A549 (cell line): Measurements from ENCODE around the gene CDKN1C. TPM values are rescaled to one million over a fixed set of nuclear protein-coding genes. Genes with fewer than 3 reads are reported as not detected.

Source experiments
- ATAC-seq, 2 experiments: fragments of 200-7000 bp in 1 of 2; fragments of >200 bp in 1 of 2; cut with Nextera tagmentation in 1 of 2; cut with Tn5 transposase in 1 of 2; 3 replicates each; pipeline versions ENCODE4 v1.8.0 to v1.9.1; 2018 to 2020; ENCODE audit warnings: mild to moderate bottlenecking in 1 of 2, moderate library complexity in 1 of 2
- CTCF ChIA-PET: fragments of 300-600 bp; sonication (Branson Sonifier 250); formaldehyde crosslinking; extraction: SDS; loops from one replicate; lab custom pipeline; 2021; ENCODE audit warnings: antibody characterized with exemption, inconsistent platforms; lab: Yijun Ruan, JAX
- POLR2A ChIA-PET: fragments of 350-600 bp; formaldehyde crosslinking; extraction: SDS; loops from one replicate; lab custom pipeline; 2021; ENCODE audit warnings: antibody characterized with exemption, inconsistent platforms; lab: Yijun Ruan, JAX
- DNase-seq, 2 experiments: peaks; one replicate each; pipeline versions ENCODE4 v3.0.0 to v3.0.0-alpha.2; 2011 to 2016; ENCODE audit warnings: low read depth in 1 of 2, low spot score in 1 of 2
- FAIRE-seq: peaks from 2 replicates; lab custom pipeline; 2011; peaks lifted over from hg19 to GRCh38; lab: Jason Lieb, UNC
- H3K27ac ChIP-seq, 2 experiments: fragments of >200 bp; sonication (Bioruptor Twin); formaldehyde crosslinking; 3 replicates each; pipeline ENCODE4 v1.5.1; 2016 to 2017
- H3K4me1 ChIP-seq: fragments of >200 bp; sonication (Bioruptor Twin); formaldehyde crosslinking; 3 replicates; pipeline ENCODE4 v1.6.1; 2016
- H3K4me2 ChIP-seq: fragments of >200 bp; sonication (Bioruptor Twin); formaldehyde crosslinking; 3 replicates; pipeline ENCODE4 v1.6.1; 2016
- H3K4me3 ChIP-seq: fragments of >200 bp; sonication (Bioruptor Twin); formaldehyde crosslinking; 3 replicates; pipeline ENCODE4 v1.5.1; 2016
- H3K9me3 ChIP-seq: fragments of >200 bp; sonication (Bioruptor Twin); formaldehyde crosslinking; 3 replicates; pipeline ENCODE4 v1.6.1; 2016
- CBX2 ChIP-seq: fragments of 200-600 bp; sonication (generic); IDR thresholded peaks from 2 replicates; pipeline ENCODE4 v1.6.1; 2016; ENCODE audit warnings: low read depth, mild to moderate bottlenecking, borderline replicate concordance
- CHD4 ChIP-seq: fragments of 200-600 bp; sonication (generic); IDR thresholded peaks from 2 replicates; pipeline ENCODE4 v1.6.1; 2016; ENCODE audit warnings: antibody characterized with exemption, mild to moderate bottlenecking, borderline replicate concordance
- EHF ChIP-seq: fragments of 250-450 bp; sonication (Bioruptor Pico); IDR thresholded peaks from 2 replicates; pipeline ENCODE4 v1.5.0; 2020; ENCODE audit warnings: mild to moderate bottlenecking
- FOSB ChIP-seq: fragments of 250-450 bp; sonication (Bioruptor Pico); IDR thresholded peaks from 2 replicates; pipeline ENCODE4 v1.5.0; 2020; ENCODE audit warnings: mild to moderate bottlenecking, moderate library complexity
- FOSL2 ChIP-seq, 2 experiments: fragments of 450-650 bp in 1 of 2; fragments of >200 bp in 1 of 2; sonication (Bioruptor Twin) in 1 of 2; formaldehyde crosslinking; IDR thresholded peaks; 2 replicates each; pipeline versions ENCODE4 v1.5.0 to v1.6.1; 2016 to 2020; ENCODE audit warnings: mild to moderate bottlenecking in 1 of 2, moderate library complexity in 1 of 2
- HEYL ChIP-seq: fragments of 250-450 bp; sonication (Bioruptor Pico); IDR thresholded peaks from 2 replicates; pipeline ENCODE4 v1.8.0; 2021; ENCODE audit warnings: mild to moderate bottlenecking, moderate library complexity
- HOXA7 ChIP-seq: fragments of 250-450 bp; sonication (Bioruptor Pico); IDR thresholded peaks from 2 replicates; pipeline ENCODE4 v1.5.0; 2020; ENCODE audit warnings: mild to moderate bottlenecking, moderate library complexity
- HOXB13 ChIP-seq: fragments of 250-450 bp; sonication (Bioruptor Pico); IDR thresholded peaks from 2 replicates; pipeline ENCODE4 v1.5.0; 2020; ENCODE audit warnings: low read depth, mild to moderate bottlenecking, moderate library complexity
- JUN ChIP-seq, 2 experiments: fragments of >200 bp; sonication (Bioruptor Twin); formaldehyde crosslinking; IDR thresholded peaks; 2 replicates in 1 of 2; 3 replicates in 1 of 2; pipeline ENCODE4 v1.6.1; 2016 to 2017
- JUNB ChIP-seq: fragments of >200 bp; sonication (Bioruptor Twin); formaldehyde crosslinking; IDR thresholded peaks from 2 replicates; pipeline ENCODE4 v1.6.1; 2016
- MAFK ChIP-seq: fragments of 450-650 bp; IDR thresholded peaks from 2 replicates; pipeline ENCODE4 v1.6.1; 2014; ENCODE audit not compliant: partially characterized antibody
- NPAS2 ChIP-seq: fragments of 250-450 bp; sonication (Bioruptor Pico); IDR thresholded peaks from 2 replicates; pipeline ENCODE4 v1.8.0; 2022; ENCODE audit warnings: mild to moderate bottlenecking, moderate library complexity, borderline replicate concordance
- POLR2A ChIP-seq: IDR thresholded peaks from 2 replicates; pipeline ENCODE4 v1.6.1; 2012; ENCODE audit warnings: mild to moderate bottlenecking, low read length
- RAD21 ChIP-seq, 2 experiments: fragments of >200 bp in 1 of 2; sonication (Bioruptor Twin) in 1 of 2; formaldehyde crosslinking in 1 of 2; IDR thresholded peaks in 1 of 2; conservative IDR thresholded peaks in 1 of 2; 2 replicates in 1 of 2; 3 replicates in 1 of 2; pipeline ENCODE4 v1.6.1; 2012 to 2018; ENCODE audit warnings: inconsistent platforms in 1 of 2
- RARB ChIP-seq: fragments of 250-450 bp; sonication (Bioruptor Pico); IDR thresholded peaks from 2 replicates; pipeline ENCODE4 v1.8.0; 2021; ENCODE audit warnings: mild to moderate bottlenecking, moderate library complexity
- RCOR1 ChIP-seq: fragments of 150-350 bp; IDR thresholded peaks from 2 replicates; pipeline ENCODE4 v1.6.1; 2014; ENCODE audit warnings: antibody characterized with exemption, low read length, low read depth
- RFX5 ChIP-seq: fragments of 450-650 bp; IDR thresholded peaks from 2 replicates; pipeline ENCODE4 v1.7.1; 2014; ENCODE audit warnings: antibody characterized with exemption, mild to moderate bottlenecking, moderate library complexity
- RNF2 ChIP-seq: fragments of 200-600 bp; sonication (generic); IDR thresholded peaks from 2 replicates; pipeline ENCODE4 v1.6.1; 2016; ENCODE audit warnings: low read depth, mild to moderate bottlenecking, antibody characterized with exemption, moderate library complexity, borderline replicate concordance
- WGBS: methylation state at CpG from one replicate; pipeline ENCODE4 v1.1.6; 2017; ENCODE audit errors: missing lambda C conversion rate; 5-methylcytosine and 5-hydroxymethylcytosine counted together
- polyA plus RNA-seq, 4 experiments: library from polyadenylated mRNA; depleted of rRNA in 3 of 4; stranded (reverse); fragments of >200 nt; fragmentation: RNase III in 1 of 4; extraction: RNeasy Plus Mini Kit Qiagen cat#74134 plus additional on column Dnase treatment in 1 of 4; gene quantifications; 2 replicates in 3 of 4; 3 replicates in 1 of 4; pipeline ENCODE4 v1.2.3, GENCODE V29; 2011 to 2017
- TF ChIP-seq, protein P1 (sequence below): IDR thresholded peaks from 2 replicates; pipeline ENCODE4 v1.6.1; 2012; ENCODE audit warnings: low read depth, borderline replicate concordance
- TF ChIP-seq, protein P2 (sequence below): fragments of 250-450 bp; sonication (Bioruptor Pico); IDR thresholded peaks from 2 replicates; pipeline ENCODE4 v1.5.0; 2021; ENCODE audit warnings: mild to moderate bottlenecking, moderate library complexity, borderline replicate concordance
- TF ChIP-seq, protein P3 (sequence below): fragments of 450-650 bp; IDR thresholded peaks from 2 replicates; pipeline ENCODE4 v1.6.1; 2014; ENCODE audit warnings: antibody characterized with exemption
- TF ChIP-seq, protein P4 (sequence below): fragments of 200-600 bp; sonication (generic); IDR thresholded peaks from 2 replicates; pipeline ENCODE4 v1.6.1; 2016; ENCODE audit warnings: antibody characterized with exemption, mild to moderate bottlenecking, moderate library complexity

The CDKN1C gene
- polyA plus RNA-seq, 2 of the 4 experiments (the other 2 are of a cell fraction) = 0.30 to 0.41 TPM

DNA sequence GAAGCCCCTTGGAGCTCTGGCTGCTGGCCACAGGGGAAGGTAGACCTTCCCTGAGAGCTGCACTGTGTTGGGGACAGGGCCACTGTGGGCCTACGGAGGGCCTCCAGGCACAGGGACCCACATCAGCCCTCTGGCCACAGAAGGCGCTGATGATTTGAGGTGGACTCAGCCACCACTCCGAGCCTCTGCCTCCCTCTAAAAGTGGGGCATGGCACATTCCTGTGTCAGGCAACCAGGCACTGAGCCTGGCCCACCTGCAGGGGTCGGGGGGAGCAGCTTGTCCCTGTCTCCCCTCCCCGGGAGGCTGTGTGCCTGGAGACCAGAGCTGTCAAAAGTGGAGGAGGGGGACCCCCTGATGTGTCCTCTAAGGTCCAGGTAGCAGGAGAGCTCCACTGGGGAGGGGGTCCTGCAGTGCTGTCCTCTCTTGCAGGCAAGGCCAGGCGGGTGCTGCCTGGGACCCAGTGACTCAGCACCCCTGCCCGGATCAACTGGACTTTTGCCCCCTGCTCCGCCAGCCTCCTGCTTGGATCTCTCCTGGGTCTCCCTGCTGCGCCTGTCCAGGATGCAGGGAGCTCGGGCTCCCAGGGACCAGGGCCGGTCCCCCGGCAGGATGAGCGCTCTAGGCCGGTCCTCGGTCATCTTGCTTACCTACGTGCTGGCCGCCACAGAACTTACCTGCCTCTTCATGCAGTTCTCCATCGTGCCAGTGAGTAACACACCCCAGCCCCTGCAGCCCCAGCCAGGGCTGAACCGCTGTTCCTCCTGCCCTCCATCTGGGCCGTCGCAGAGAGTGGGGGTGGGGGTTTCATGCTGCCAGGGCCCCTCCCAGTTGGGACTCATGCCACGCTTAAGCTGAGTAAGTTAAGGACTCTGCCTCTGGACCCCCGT lies 17.5 kb upstream of the CDKN1C start:
- under 1% methylated on average over 12 of the region's 23 CpGs for WGBS
- Histone ChIP-seq H3K4me2 (peak overlapping the region; percentile 98), H3K9me3 (no peaks in the 10 kb centered on the region), H3K27ac (peak overlapping the region; percentile 97 to 98), H3K4me3 (peak overlapping the region; percentile 90), H3K4me1 (peaks cover 38% of the 10 kb centered on the region)
- FAIRE-seq (no peak), DNase-seq (peak in 1 of 2 experiments; percentile 73), ATAC-seq (peak; percentile 55 to 67)
- TF ChIP-seq, protein P1, sequence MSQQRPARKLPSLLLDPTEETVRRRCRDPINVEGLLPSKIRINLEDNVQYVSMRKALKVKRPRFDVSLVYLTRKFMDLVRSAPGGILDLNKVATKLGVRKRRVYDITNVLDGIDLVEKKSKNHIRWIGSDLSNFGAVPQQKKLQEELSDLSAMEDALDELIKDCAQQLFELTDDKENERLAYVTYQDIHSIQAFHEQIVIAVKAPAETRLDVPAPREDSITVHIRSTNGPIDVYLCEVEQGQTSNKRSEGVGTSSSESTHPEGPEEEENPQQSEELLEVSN = no peak
- TF ChIP-seq JUNB (no peak), RARB (CRISPR knock-in tag) (no peak), POLR2A (peak; percentile 57), JUN (IDR thresholded peaks at IDR 0.05) (peak in 1 of 2 experiments; percentile 36; a peak in 1 of 5 replicates), HEYL (no peak), MAFK (peak; percentile 58), FOSB (CRISPR knock-in tag) (no peak), RAD21 (conservative IDR thresholded peaks at IDR 0.05 in 1 of 2, IDR thresholded peaks at IDR 0.05 in 1 of 2) (no peak), HOXA7 (CRISPR knock-in tag) (no peak), RFX5 (no peak), CBX2 (no peak), RNF2 (no peak), FOSL2 (IDR thresholded peaks at IDR 0.05) (no peak), FOSL2 (CRISPR knock-in tag; IDR thresholded peaks at IDR 0.05) (peak; percentile 64)
- TF ChIP-seq, protein P2, sequence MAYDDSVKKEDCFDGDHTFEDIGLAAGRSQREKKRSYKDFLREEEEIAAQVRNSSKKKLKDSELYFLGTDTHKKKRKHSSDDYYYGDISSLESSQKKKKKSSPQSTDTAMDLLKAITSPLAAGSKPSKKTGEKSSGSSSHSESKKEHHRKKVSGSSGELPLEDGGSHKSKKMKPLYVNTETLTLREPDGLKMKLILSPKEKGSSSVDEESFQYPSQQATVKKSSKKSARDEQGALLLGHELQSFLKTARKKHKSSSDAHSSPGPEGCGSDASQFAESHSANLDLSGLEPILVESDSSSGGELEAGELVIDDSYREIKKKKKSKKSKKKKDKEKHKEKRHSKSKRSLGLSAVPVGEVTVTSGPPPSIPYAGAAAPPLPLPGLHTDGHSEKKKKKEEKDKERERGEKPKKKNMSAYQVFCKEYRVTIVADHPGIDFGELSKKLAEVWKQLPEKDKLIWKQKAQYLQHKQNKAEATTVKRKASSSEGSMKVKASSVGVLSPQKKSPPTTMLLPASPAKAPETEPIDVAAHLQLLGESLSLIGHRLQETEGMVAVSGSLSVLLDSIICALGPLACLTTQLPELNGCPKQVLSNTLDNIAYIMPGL (CRISPR knock-in tag) = no peak
- TF ChIP-seq, protein P3, sequence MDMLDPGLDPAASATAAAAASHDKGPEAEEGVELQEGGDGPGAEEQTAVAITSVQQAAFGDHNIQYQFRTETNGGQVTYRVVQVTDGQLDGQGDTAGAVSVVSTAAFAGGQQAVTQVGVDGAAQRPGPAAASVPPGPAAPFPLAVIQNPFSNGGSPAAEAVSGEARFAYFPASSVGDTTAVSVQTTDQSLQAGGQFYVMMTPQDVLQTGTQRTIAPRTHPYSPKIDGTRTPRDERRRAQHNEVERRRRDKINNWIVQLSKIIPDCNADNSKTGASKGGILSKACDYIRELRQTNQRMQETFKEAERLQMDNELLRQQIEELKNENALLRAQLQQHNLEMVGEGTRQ = no peak
- CTCF ChIA-PET = interaction anchor here (0.7 to 7.3 kb wide), 13 partner anchors 9 to 504 kb away, joined by 3 to 90 read pairs (median 5); partner anchors contain the start of gene PHLDA2
- POLR2A ChIA-PET = interaction anchor here (1.4 to 4.4 kb wide), 5 partner anchors 10 to 526 kb away, joined by 3 to 74 read pairs (median 9); partner anchors contain the start of gene PHLDA2

DNA sequence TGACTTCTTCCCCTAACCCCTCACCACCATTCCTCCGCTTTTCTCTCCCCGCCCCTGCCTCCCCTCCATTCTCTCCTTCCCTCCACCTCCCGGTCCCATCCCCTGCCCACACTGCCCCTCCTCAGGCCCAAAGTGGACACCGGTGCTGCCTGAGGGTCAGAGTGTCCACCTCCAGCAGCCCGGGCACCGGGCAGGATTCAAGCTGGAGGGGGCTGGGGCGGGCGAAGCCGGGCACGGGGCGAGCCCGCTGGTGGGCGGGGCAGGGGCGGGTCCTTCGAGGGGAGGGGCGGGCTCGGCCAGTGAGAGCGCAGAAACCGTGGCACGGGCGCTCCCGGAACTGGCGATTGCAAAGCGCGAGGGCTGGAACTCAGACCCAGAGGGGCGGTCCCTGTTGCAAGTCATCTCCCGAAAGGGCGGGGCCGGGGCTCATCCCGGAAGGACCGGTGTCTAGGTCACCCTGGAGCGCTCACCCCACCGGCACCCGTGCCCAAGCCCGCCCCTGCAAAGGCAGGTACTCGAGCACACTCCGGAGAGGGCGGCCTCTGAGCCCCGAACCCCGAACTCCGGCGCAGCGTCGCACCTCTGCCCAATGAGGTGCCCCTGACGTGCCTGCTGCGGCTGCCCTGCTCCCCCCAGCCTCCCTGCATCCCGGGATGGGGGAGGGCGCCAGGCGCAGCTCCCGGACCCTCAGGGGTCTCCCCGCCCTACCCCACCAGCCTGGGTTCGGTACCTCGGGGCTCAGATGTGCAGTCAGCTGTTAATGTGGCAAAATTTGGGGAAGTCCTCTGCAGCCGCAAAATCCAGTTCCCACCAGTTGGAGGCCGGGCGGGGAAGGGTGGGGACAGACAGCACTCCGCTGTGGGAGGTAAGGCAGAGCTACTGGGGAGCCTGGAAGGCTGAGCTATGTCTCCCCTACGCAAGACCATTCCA lies 16.5 kb upstream of the CDKN1C start:
- POLR2A ChIA-PET = interaction anchor here (0.6 to 4.4 kb wide), 6 partner anchors 10 to 525 kb away, joined by 3 to 74 read pairs (median 7); partner anchors contain the start of gene PHLDA2
- CTCF ChIA-PET = interaction anchor here (0.9 to 7.3 kb wide), 6 partner anchors 10 to 483 kb away, joined by 4 to 90 read pairs (median 25); partner anchors contain the start of gene PHLDA2
- H3K27ac ChIP-seq = peak overlapping the region; percentile 97 to 98
- H3K4me1 ChIP-seq = peaks cover 38% of the 10 kb centered on the region
- no peak for FAIRE-seq
- H3K9me3 ChIP-seq = no peaks in the 10 kb centered on the region
- WGBS = 7% methylated on average over 15 of the region's 58 CpGs
- H3K4me3 ChIP-seq = peak overlapping the region; percentile 90
- peak overlapping the region; percentile 98 for H3K4me2 ChIP-seq
- peak; percentile 94 to 95 for DNase-seq
- ATAC-seq = peak; percentile 69 to 88
- TF ChIP-seq HOXB13 (no peak), JUN (IDR thresholded peaks at IDR 0.05) (peak; percentile 31 to 60; a peak in 3 of 5 replicates), EHF (CRISPR knock-in tag) (no peak), HOXA7 (CRISPR knock-in tag) (peak; percentile 41; the same call in 1 of the 2 replicates), CHD4 (no peak), FOSL2 (IDR thresholded peaks at IDR 0.05) (no peak), FOSL2 (CRISPR knock-in tag; IDR thresholded peaks at IDR 0.05) (no peak), CBX2 (no peak), RCOR1 (no peak), JUNB (no peak), NPAS2 (CRISPR knock-in tag) (no peak)
- TF ChIP-seq, protein P4, sequence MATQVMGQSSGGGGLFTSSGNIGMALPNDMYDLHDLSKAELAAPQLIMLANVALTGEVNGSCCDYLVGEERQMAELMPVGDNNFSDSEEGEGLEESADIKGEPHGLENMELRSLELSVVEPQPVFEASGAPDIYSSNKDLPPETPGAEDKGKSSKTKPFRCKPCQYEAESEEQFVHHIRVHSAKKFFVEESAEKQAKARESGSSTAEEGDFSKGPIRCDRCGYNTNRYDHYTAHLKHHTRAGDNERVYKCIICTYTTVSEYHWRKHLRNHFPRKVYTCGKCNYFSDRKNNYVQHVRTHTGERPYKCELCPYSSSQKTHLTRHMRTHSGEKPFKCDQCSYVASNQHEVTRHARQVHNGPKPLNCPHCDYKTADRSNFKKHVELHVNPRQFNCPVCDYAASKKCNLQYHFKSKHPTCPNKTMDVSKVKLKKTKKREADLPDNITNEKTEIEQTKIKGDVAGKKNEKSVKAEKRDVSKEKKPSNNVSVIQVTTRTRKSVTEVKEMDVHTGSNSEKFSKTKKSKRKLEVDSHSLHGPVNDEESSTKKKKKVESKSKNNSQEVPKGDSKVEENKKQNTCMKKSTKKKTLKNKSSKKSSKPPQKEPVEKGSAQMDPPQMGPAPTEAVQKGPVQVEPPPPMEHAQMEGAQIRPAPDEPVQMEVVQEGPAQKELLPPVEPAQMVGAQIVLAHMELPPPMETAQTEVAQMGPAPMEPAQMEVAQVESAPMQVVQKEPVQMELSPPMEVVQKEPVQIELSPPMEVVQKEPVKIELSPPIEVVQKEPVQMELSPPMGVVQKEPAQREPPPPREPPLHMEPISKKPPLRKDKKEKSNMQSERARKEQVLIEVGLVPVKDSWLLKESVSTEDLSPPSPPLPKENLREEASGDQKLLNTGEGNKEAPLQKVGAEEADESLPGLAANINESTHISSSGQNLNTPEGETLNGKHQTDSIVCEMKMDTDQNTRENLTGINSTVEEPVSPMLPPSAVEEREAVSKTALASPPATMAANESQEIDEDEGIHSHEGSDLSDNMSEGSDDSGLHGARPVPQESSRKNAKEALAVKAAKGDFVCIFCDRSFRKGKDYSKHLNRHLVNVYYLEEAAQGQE = no peak
- TF ChIP-seq, protein P1 = 0 out of 2 replicates have a peak, but pooled peaks have one; percentile 50
